ENCODE measurements around the gene TUBB4A. TPM values are rescaled to one million over a fixed set of nuclear protein-coding genes. Genes with fewer than 3 reads are reported as not detected.

Gene TUBB4A
- total RNA-seq, 1 experiment from 2014 or later, result 18.5 TPM

GRCh38 chr19:6543866-6544347, 41.8 kb upstream of the TUBB4A start:
- H3K27ac Mint-ChIP-seq, result no peak overlapping the region
- H3K9me3 Mint-ChIP-seq, result peaks cover 23% of the 10 kb centered on the region
- peaks cover 14% of the 10 kb centered on the region for H3K36me3 Mint-ChIP-seq
- ATAC-seq, result no peak
- peaks cover 10% of the 10 kb centered on the region for H3K27me3 Mint-ChIP-seq (ENCODE audit: low read depth)
- DNase-seq (ENCODE audit: low spot score), result no peak
- H3K4me1 Mint-ChIP-seq, result no peaks in the 10 kb centered on the region
- ChIA-PET CTCF (interaction anchor here (1.0 to 1.4 kb wide), 2 partner anchors 27 to 194 kb away, joined by 3 to 4 read pairs; no protein-coding TSS in a partner anchor), POLR2A (no interaction called here)
- TF ChIP-seq E2F1 (CRISPR knock-in tag; IDR thresholded peaks at IDR 0.05) (no peak), ARID4B (CRISPR knock-in tag; IDR thresholded peaks at IDR 0.05; ENCODE audit: borderline replicate concordance) (no peak), AFF4 (CRISPR knock-in tag; IDR thresholded peaks at IDR 0.05; ENCODE audit: borderline replicate concordance) (no peak), ZNF671 (CRISPR knock-in tag; IDR thresholded peaks at IDR 0.05) (no peak), MLX (CRISPR knock-in tag; IDR thresholded peaks at IDR 0.05) (no peak), ELF4 (CRISPR knock-in tag; IDR thresholded peaks at IDR 0.05; ENCODE audit: low read depth) (no peak), ZNF416 (CRISPR knock-in tag; IDR thresholded peaks at IDR 0.05) (no peak), JUN (CRISPR knock-in tag; IDR thresholded peaks at IDR 0.05) (no peak), ZNF138 (CRISPR knock-in tag; conservative IDR thresholded peaks at IDR 0.05) (no peak), ZNF263 (CRISPR knock-in tag; IDR thresholded peaks at IDR 0.05; ENCODE audit: low read depth) (no peak)
- no peak overlapping the region for H3K4me3 Mint-ChIP-seq

- DNase-seq (ENCODE audit: low spot score) (no peak), ATAC-seq (no peak)
- TF ChIP-seq ELF4 (CRISPR knock-in tag; IDR thresholded peaks at IDR 0.05; ENCODE audit: low read depth) (no peak), ATF3 (CRISPR knock-in tag; conservative IDR thresholded peaks at IDR 0.05) (no peak), PRDM15 (CRISPR knock-in tag; IDR thresholded peaks at IDR 0.05) (no peak), PREB (CRISPR knock-in tag; IDR thresholded peaks at IDR 0.05; ENCODE audit: borderline replicate concordance) (no peak), JUN (CRISPR knock-in tag; IDR thresholded peaks at IDR 0.05) (no peak), SMAD3 (CRISPR knock-in tag; IDR thresholded peaks at IDR 0.05; ENCODE audit: borderline replicate concordance) (no peak), SP1 (CRISPR knock-in tag; conservative IDR thresholded peaks at IDR 0.05) (no peak)
- H3K27ac Mint-ChIP-seq, result no peak overlapping the region
- H3K4me1 Mint-ChIP-seq, result no peaks in the 10 kb centered on the region
- POLR2A ChIA-PET, result interaction anchor here (0.9 kb wide), 1 partner anchor 10 kb away, joined by 3 read pairs; the partner anchor contains the start of gene TNFSF9
- H3K4me3 Mint-ChIP-seq, result no peak overlapping the region
- CTCF ChIA-PET, result interaction anchor here (0.5 to 1.0 kb wide), 2 partner anchors 11 to 826 kb away, joined by 3 read pairs; no protein-coding TSS in a partner anchor
- H3K27me3 Mint-ChIP-seq (ENCODE audit: low read depth), result peaks cover 12% of the 10 kb centered on the region
- H3K36me3 Mint-ChIP-seq, result peaks cover 7% of the 10 kb centered on the region
- peaks cover 17% of the 10 kb centered on the region for H3K9me3 Mint-ChIP-seq
These were observed 39.0 kb upstream of the TUBB4A start for GRCh38 chr19:6540918-6541689.
